ENCODE results near the gene CATSPER3.

The CATSPER3 gene

DNA sequence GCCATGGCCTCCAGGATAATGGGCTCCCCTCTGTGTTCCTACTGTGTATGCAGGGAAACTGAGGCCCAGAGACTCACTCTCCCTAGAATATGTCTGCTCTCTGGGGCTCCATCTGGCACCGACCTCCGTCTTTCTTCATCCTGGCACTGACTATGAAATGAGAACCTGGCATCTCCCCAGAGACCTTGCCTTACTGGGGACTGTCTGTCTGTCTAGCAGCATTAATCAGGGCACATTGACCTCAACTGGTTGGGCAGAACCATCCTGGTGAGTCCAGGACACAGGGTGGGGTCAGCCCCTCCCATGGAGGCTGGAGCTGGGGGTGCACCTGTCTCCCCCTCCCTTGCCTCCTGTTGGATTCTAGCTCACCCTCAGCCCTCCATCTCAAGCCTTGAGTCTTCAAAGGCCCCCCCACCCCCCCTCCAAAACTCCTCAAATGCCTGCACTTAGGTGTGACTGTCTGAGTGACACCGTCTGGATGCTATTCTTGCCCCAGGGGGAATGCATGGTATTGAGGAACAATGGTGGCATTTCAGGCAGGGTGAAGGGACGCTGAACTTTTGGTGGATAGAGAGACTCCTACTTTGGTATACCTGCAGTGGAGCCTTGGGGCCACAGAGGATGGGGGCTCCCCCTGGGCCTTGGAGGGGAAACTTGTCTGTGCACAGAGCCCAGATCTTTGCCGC lies 79.1 kb downstream of the CATSPER3 start:
- no peak for DNase-seq

DNA sequence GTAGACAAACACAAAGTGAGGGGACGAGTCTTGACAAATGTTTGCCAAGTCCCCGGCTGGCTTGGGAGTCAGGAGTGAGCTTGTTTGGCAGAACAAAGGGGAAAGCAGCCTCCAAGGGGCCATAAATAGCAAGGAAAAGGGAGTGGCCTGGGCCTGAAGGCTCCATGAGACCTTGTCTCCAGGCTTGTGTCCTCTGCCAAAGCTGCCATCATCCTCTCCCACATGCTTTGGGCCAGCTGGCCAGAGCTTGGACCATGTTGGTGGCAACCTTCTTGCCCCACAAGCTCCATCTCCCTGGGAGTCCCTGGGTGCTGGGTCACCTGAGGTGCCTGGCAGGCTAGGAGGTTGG lies 79.6 kb downstream of the CATSPER3 start:
- DNase-seq, result no peak

DNA sequence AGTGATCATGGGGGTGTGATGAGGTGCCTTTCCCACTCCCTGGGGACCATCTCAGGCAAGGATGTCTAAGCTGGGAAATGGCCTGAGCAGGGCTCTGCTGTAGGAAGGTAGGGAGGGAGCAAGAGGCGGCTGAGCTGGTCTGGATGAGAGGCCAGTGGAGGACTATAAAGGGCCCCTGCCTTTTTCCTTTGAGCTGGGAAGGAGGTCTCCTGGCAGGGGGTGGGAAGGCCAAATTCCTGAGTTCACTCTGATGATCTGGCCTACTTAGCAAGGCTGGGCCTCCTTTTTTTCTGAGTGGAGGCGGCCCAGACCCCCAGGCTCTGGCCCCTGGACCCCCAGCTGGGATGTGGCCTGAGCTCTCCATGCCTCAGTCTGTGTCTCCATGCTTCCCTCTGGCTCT lies 80.6 kb downstream of the CATSPER3 start:
- no peak for DNase-seq

DNA sequence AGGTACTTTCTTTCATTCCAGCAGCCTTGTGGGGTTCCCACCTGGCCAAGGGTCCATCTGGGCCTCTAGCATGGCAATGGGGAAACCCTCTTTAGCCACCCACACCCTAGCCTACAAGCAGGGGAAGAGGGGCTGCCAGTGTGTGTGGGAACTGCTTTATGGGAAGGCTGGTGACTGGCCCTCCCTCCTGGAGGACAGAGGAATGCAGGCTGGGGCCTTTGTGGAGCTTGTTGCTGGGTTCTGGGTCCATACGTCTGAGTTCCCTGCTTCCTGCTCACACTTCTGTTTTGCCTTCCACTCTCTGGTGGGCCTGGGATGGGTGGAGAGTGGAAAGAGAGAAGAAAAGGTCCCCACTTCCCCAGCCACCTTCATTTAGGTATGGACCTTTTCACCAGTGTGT lies 81.2 kb downstream of the CATSPER3 start:
- DNase-seq, result no peak

DNA sequence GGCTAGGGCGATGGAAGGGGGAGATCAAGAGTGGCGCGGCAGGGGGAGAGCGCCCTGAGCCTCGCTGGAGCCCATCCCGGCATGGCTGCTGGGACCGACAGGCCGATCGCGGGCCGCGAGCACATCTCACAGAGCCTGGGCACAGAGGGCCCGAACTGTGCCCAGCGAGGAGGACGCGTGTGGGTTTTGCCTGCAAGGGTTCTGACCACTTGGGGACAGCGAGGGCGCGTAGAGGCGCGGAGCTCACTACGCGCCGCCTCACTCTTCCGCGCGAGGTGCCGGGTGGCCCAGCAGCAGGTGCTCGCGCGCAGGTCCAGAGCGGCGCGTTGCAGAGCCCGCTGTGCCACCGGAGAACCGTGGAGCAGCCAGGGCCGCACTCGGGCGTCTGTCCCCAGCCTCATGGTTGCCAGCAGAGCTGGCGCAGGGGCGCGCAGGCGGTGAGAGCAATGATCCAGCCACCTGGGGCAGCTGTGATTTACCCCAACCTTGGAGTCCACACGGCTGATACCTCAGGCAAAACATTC lies 82.6 kb downstream of the CATSPER3 start:
- no peak for DNase-seq

DNA sequence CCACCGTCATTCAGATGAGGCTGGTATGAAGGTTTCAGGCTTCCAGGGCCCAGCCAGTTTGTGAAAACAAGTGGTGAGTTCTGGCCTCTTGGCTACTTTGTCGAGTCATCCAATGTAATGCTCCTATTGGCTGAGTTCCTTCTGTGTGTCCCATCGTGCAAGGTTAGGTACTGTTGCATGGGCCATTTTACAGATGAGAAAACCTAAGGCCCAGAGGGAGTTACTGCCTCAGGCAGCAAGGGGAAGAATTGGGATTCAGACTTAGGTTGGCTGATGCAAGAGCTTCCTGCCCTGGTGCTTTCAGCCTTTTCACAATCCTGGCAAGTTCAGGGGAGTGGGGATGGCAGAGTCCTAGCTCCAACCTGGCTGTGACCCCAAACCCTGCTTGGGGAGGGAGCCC lies 83.7 kb downstream of the CATSPER3 start:
- no peak for DNase-seq

DNA sequence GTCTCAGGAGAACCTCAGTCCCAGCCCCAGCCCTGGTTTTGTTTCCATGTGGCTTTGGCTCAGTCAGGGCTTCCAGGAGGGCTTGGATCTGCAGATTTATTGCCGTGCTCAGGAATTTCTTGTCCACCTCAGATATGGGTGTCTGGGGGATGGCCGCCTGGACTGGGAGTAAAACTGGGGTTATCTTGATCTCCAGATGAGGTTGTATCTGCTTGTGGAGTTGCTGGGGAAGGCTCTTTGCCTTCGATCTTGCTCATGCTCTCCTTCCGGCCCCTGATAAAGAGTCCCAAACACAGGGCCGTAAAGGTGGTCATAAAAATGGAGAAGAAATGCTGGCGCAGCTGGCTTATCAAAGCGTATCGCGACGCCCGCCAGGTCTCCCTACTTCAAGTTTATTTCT lies 84.2 kb downstream of the CATSPER3 start:
- no peak for DNase-seq

DNA sequence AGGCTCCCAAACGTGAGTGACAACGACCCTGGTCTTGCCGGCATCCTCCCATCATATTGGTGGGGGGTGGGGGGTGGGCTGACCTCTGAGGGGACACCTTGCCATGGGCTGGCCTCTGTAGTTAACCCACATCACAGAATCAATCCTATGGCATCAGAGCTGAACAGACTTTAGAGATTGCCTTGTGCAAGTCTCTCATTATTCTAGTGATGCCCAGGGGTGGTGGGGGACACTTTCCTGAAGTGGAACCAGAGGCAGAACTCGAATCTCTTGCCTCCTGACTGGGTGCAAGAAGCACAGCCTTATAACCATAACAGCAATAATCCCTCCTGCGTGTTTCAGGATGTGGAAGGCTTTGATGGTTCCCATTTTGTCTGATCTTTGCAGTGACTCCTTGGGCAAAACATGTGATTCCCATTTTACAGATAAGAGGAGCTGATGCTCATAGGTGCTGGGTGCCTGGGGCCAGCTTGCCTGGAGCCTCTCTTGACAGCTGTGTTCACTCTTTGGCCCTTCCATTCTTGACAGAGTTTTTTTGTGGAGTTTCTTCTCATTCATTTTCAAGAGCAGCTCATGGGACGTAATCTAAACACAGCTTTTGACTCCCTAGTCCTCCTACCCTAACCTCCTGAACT lies 84.9 kb downstream of the CATSPER3 start:
- no peak for DNase-seq

DNA sequence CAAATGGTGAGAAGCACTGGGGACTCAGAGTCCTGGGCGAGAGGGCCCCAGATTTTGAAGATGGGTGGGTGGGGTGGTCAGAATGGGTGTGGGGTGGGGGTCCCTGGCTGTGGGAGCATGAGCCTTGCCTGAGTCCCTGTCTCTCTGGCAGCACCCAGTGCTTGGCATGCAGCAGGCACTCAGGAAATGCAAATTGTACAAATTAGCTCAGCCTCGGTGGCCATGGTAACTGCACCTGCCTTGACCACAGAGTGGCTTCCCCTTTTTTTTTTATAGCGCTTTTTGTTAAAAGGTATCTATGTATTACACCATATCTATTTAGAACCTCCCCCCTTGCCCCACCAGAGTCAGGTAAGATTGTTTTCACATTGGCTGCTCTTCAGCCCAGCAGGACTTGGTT lies 85.6 kb downstream of the CATSPER3 start:
- DNase-seq, result no peak

DNA sequence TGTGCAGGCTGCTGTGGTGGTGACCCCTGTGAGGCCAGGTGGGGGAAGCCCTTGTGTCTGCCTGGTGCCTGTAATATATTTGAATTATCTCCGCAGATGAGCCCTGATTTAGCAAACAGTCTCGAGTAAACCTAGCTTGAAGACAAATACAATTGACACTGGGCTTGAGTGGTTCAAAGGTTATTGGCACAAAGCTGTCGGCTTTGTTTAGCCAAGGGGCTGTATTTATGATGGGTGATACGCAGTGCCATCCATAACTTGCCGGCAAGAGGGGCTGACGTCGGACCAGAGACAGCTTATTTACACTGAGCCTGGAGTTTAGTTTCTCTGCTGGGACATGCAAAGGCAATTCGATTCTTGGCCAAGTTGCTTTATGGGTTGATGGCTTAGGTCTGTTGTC lies 86.3 kb downstream of the CATSPER3 start:
- DNase-seq, result no peak

DNA sequence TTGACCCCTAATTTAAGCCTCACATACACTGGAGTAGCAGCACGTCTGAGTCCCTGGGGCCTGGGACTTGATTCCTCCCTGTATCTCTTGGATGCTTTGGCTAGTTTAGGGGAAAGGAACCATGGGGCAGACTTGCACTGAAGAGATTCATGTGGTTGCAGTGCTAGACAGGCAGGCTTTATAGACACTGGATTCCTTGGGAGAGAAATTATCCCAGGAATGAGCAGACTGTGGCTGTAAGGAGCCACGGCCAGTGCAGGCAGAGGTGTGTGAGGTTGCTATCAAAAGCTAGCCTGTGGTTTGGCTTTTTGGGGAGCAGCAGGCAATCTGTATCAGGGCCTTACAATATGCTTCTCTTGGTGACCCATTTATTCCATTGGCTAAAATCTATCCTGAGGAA lies 86.8 kb downstream of the CATSPER3 start:
- no peak for DNase-seq

DNA sequence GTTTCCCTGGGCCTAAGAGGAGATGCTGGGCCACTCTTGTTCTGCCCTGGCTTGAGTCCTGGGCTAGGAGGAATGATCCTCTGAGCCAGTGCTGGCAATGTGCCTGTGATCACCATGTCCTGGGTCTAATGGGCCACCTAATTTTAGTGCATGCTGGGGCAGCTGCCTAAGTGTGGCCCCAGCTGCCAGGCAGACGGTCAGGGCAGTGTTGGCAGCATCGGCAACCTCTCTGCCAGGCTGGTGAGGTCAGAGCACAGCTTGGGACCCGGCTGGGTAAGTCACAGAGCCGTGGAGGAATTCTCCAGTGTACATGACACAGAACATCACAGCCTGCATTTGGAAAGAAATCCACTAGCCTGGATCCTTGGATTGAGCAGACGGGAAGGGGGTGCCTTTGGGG lies 87.7 kb downstream of the CATSPER3 start:
- no peak for DNase-seq

DNA sequence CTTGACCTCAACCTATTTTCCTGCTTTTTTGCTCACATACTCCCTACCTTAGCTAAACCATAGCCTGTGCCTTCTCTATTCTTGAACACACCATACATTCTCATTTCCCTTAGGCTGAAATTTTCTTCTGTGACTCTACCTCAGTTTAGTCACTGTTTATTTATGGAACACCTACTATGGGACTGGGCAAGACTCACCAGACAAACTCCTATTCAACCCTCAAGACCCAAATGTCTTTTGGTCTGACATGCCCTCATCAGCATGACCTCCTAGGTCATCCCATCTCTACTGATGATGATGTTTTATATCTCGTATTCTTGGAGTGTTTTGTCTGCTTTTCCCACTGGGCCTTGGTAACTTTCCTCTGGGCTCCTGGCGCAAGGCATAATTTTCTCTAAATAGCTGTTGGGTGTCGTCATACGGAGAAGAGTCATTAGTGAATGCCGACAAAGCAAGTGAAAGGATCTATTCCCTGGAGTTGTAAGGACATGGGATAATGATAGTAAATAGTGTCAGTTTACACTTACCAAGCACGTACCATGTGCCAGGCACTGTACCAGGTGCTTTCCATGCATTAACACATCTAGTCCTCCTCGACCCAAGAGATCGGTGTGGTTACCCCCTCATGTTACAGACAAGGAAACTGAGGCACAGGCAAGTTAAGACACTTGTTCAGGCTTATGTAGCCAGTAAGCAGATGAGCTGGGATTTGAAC lies 88.8 kb downstream of the CATSPER3 start:
- DNase-seq, result no peak

DNA sequence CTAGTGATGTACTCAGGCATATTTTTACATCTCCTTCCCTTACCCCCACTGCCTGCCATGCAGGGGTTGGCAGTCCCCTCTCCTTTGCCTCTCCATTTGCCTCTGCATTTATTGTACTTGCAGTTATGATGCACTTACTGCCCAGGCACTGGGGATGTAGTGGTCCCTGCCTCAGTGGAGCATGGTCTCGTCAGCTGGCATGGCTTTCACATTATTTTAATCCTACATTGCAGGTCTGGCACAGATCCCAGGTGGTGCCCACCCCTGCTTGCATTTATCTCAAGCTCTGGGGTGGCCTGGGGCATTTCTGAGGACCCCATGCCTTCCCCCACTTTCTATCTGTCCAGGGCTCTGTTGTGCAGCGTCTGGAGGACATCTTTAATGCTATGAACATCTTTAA lies 89.5 kb downstream of the CATSPER3 start:
- no peak for DNase-seq

DNA sequence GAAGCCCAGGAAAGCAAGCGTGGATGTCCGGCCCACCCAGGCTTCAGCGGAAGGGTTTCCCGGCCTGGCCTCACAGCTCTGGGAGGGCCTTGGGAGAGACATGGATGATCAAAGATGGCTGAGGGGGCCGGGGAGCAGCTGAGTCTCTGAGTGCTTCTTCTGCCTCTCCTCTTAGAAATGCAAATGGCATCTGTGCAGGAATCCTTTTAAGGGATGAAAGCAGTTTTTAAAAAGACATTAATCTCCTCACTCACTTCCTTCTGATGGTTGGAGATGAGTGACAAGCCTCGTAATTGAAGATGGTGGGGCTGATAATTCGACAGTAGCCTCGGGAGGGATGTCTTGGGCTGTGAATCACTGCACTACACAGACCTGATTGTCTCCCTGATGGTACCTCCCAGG lies 90.6 kb downstream of the CATSPER3 start:
- DNase-seq, result no peak

DNA sequence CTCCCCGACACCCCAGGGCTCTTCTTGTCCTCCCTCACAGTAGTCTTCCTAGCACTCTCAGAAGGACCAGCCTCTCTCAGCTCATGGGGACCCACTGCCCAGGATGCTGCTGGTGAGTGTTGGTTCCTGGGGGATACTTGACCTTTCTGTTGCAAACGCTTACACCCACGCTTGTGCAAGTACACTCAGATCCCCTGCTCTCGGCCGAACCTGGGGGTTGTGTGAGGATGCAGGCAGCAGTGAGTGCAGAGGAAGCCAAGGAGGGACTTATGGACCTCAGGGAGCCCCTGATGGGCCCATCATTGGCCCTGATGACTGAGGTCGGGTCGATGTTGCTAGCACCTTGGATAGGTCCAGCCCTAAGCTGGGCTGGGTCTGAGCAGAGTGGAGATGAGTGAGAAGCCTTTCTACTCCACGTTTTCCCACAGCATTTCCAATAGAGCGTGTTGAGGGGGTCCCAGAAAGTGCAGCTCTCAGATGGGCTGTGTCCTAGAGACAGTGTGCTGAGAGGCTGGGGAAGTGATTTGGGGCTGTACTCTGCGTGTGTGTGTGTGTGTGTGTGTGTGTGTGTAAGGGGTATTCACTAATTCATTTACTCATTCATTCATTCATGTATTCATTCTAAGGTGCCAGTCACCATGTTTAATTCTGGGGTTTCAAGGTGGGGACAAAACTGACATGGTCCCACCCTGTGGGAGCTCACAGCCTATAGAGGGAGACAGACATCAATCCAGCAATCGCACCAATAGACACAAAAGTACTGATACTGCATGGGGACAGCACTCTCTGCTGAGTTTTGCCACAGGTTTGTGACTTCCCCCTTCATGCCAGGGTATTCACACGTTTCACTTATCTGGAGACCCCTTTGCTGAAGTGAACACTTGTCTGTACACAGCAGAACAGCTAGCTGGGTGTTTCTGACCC lies 91.6 kb downstream of the CATSPER3 start:
- no peak for DNase-seq

DNA sequence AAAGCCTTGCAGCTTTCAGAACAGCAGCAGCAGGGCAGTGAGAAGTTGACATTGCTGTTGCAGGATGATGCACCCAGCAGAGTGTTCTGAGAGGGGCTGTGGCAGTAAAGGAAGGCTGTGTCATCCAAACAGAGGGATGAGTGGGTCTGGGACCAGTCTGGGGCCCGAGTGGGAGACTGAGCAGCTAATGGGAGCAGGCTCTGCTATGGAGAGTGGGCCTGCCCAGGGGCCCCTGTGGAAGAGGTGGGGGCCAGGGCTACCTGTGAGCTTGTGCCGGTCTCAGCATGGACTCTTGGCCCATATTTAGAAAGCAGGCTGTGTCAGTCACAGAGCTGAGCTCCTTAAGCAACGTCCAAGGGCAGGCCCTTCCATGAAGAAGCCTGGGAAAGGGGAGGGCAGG lies 92.3 kb downstream of the CATSPER3 start:
- no peak for DNase-seq

DNA sequence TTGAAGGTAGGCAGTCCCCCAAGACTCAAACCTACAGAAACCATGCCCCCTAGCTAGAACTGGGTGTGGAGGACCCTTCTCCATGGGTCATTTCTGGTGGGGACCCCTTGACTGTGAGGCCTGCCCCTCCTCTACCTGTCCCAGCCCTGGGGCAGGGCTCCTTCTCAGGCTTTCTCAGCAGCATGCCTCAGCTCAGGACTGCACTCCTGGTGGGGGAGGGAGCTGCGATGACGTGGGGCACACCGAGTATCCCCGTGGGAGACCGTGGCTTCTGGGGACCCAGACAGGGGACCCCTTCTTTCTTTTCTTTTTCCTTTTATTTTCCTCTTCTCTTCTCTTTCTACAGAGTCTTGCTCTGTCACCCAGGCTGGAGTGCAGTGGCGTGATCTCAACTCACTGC lies 93.3 kb downstream of the CATSPER3 start:
- no peak for DNase-seq

All from NCI-H1436 treated with DMSO at 0.1 percent for 48 hours (cell line).